ENCODE measurements around the gene CHDH.

CHDH gene

GRCh38 chr3:53803816-53804695 is 42.2 kb downstream of the CHDH start:
- H3K27ac ChIP-seq: no peak overlapping the region
- no peaks in the 10 kb centered on the region for H3K27me3 ChIP-seq (replicated peaks)
- no peak for TF ChIP-seq CTCF (IDR thresholded peaks at IDR 0.05; ENCODE audit: low read depth, low read length, missing control alignments)
- in situ Hi-C loops (cut with HindIII; ENCODE audit: low pct_ligation_motif_present, low sequenced_read_pairs): no loop called here
- no peaks in the 10 kb centered on the region for H3K36me3 ChIP-seq (replicated peaks)
- H3K4me3 ChIP-seq (ENCODE audit: low read depth, low read length): no peak overlapping the region
- DNase-seq: no peak

GRCh38 chr3:53803124-53803815 is 42.9 kb downstream of the CHDH start:
- no peaks in the 10 kb centered on the region for H3K27me3 ChIP-seq (replicated peaks)
- TF ChIP-seq CTCF (IDR thresholded peaks at IDR 0.05; ENCODE audit: low read depth, low read length, missing control alignments): no peak
- in situ Hi-C loops (cut with HindIII; ENCODE audit: low pct_ligation_motif_present, low sequenced_read_pairs): no loop called here
- no peak overlapping the region for H3K4me3 ChIP-seq (ENCODE audit: low read depth, low read length)
- DNase-seq: no peak
- H3K36me3 ChIP-seq (replicated peaks): no peaks in the 10 kb centered on the region
- H3K27ac ChIP-seq: no peak overlapping the region

- TF ChIP-seq CTCF (IDR thresholded peaks at IDR 0.05; ENCODE audit: low read depth, low read length, missing control alignments): no peak
- H3K4me3 ChIP-seq (ENCODE audit: low read depth, low read length): no peak overlapping the region
- in situ Hi-C loops (cut with HindIII; ENCODE audit: low pct_ligation_motif_present, low sequenced_read_pairs): no loop called here
- no peak overlapping the region for H3K27ac ChIP-seq
- no peaks in the 10 kb centered on the region for H3K27me3 ChIP-seq (replicated peaks)
- DNase-seq: no peak
- H3K36me3 ChIP-seq (replicated peaks): no peaks in the 10 kb centered on the region
These were observed 43.9 kb downstream of the CHDH start for GRCh38 chr3:53802256-53802880.

- Histone ChIP-seq H3K27me3 (replicated peaks) (no peaks in the 10 kb centered on the region), H3K36me3 (replicated peaks) (no peaks in the 10 kb centered on the region), H3K4me3 (ENCODE audit: low read depth, low read length) (no peak overlapping the region), H3K27ac (no peak overlapping the region)
- in situ Hi-C loops (cut with HindIII; ENCODE audit: low pct_ligation_motif_present, low sequenced_read_pairs): no loop called here
- DNase-seq: no peak
- no peak for TF ChIP-seq CTCF (IDR thresholded peaks at IDR 0.05; ENCODE audit: low read depth, low read length, missing control alignments)
These were observed 44.9 kb downstream of the CHDH start for GRCh38 chr3:53801319-53801718.

- DNase-seq: no peak
- in situ Hi-C loops (cut with HindIII; ENCODE audit: low pct_ligation_motif_present, low sequenced_read_pairs): no loop called here
- H3K4me3 ChIP-seq (ENCODE audit: low read depth, low read length): no peak overlapping the region
- H3K36me3 ChIP-seq (replicated peaks): no peaks in the 10 kb centered on the region
- H3K27me3 ChIP-seq (replicated peaks): no peaks in the 10 kb centered on the region
- TF ChIP-seq CTCF (IDR thresholded peaks at IDR 0.05; ENCODE audit: low read depth, low read length, missing control alignments): no peak
- no peak overlapping the region for H3K27ac ChIP-seq
These were observed 45.9 kb downstream of the CHDH start for GRCh38 chr3:53800041-53800906.

All from brain microvascular endothelial cell (primary cell).